Islet precursor cell (in vitro differentiated cells): ENCODE data around the gene FCRL4.
"Not testable (repeated sequence)": the region's sequence is repeated elsewhere in the genome, so short reads cannot be mapped to it uniquely, and the experiment has no call there.

Experiments
- DNase-seq: peaks from one replicate; pipeline ENCODE4 v3.0.0-alpha.2; 2018

Gene FCRL4

DNA sequence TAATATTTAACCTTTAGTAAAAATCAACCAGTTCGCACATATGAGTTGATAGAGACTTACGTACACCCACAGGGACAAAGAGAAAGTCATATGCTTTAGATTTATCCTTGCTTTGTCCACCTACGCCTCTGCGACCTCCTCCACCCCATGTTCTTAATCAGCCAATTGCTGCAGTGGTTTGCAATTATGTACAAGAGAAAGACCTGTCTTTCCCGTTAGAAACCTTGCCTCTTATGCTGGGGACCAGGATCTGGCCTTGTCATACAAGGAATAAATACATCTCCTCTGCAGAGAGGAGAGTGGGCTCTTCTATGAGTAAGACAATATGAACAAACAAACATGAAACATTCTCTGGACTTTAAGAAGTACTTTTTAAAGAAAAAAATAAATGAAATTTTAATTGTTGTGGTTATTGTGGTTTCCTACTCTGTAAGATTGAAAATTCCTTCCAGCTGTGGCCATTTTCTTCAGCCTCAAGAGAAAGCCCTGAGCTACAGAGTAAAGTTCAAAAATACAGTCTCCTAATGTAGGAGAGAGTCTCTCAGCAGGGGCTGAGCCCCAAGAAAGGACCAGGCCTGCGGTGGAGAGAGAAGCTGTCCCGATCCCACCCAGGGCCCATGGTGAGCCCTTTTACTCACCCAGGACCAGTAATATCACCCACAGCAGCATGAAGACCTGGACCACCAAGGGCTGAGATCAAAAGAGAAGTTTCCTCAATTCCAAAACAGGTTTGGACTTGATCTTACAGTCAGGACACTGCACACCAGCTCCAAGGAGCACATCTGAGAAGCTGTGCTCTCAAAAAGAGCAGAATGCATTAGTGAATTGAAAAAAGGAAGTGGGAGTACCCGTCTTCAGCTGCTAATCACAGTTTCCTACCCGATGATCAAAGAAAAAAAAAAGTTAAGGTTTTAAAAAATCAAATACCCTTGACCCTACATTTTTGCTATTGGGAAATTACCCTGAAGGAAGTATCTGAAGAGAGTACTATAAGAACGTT lies 45.9 kb downstream of the FCRL4 start, which contains the start of gene FCRL5:
Gene FCRL5 (minus strand): TSS at position 822 of the 1,000 bp plus-strand sequence. CDS start 153 bp downstream, at position 669.
- DNase-seq: no peak

DNA sequence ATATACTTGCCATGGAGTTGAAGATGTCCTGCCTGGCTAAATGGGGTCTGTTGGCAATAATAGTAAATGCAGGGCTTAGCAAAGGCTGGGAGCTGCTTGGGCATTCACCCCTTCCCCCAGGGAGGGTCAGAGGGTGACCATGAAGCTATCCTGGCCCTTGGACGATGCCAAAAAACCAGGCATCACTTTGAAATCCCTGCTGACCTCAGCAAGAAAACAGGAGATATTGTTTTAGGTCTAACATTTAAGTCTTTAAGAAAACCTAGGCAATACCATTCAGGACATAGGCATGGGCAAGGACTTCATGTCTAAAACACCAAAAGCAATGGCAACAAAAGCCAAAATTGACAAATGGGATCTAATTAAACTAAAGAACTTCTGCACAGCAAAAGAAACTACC lies 49.8 kb downstream of the FCRL4 start:
- DNase-seq: not testable (repeated sequence)

DNA sequence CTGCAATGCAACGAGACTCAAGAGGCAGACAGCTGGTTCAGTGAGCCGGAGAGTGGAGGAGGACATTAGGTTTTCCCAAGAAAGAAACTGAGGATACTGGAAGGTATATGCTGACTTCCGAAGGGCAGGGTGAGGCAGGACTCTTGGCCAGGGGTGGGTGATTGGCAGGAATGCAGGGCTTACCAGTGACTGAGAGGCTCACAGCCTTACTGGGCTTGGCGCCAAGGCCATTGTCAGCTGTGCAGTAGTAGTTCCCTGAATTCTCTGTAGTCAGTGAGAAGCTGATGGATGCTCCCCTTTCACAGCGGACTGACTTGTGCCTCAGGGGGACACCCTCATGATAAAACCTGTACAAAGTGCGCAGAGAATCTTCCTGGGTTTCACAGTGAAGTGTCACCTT lies 55.2 kb downstream of the FCRL4 start:
- DNase-seq: no peak

DNA sequence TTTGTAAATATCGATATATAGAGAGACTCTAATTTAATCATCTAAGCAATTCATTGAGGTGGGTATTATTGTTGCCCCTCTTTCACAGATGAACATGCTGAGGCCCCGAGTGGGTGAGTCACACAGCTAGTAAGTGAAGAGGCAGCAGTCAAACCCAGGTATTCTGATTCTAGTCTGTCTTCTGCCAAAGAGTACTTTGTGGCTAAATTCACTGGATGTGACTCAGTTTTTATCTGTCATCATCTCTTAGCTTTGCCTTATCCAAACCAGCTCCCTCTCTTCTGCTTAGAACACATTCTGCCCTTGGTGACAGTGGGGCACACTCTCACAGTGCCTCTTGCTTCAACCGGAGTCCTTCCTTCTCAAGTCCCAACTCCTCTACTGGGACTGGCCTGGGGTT lies 57.0 kb downstream of the FCRL4 start:
- no peak for DNase-seq

DNA sequence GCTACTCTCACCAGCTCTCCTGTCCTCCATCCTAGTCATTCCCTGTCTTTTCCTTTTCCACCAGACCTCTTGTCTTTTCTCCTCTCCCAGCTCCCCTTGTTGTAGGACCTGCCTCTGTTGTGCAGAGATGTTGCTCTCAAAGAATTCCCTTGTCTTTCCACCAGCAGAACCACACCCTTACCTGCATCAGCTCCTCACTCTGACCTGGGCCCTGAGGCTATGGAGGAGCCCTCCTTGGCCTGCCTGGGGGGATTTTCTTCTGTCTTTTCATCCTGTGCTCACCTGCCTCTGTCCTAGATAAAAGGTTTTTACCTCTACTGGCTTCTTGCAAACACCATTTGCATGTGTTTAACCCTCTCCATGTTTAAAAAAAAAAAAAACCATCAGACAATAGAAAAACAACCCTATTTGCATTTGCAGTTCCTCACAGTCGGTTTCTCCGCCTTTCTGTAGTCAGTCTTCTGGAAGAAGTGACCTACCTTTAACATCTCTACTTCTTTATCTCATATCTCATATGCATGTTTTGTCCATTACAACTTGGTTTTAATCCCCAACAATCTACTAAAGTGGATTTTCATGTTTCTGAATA lies 57.6 kb downstream of the FCRL4 start:
- no peak for DNase-seq

DNA sequence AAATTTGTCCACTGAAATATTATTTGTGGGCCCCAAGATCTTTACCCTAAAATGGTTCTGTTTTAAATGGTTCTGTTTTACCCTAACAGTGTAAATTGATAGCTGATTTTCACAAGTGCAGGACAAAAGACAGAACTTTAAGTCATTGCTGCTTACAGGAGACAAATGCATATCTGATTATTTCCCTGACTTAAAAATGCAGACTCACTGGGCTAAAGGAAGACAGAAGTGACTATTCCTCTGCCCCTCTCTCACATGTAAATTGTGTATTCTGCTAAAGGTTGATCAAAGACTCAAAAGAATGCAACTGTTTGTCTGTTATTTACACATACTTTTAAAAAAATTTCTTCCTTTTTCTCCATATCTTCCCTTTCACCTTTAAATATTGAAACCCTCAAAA lies 58.3 kb downstream of the FCRL4 start:
- DNase-seq: no peak

DNA sequence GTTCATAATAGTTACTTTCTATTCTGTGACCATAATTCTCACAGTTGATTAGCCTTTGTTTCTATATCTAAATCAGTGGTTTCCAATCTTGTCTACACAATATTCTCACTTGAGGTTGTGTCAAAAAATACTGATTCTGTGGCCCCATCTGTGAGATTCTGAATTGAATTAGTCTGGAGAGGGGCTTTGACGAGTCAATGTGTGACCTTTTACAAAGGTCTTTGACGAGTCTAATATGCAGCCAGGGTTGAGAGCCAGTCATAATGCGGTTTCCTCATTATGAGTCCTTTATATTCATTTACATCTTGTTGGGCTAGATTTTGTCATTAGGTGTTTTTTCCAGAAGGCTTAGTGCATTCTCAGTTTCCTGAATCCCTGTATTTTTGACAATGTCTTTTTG lies 65.3 kb downstream of the FCRL4 start:
- no peak for DNase-seq

DNA sequence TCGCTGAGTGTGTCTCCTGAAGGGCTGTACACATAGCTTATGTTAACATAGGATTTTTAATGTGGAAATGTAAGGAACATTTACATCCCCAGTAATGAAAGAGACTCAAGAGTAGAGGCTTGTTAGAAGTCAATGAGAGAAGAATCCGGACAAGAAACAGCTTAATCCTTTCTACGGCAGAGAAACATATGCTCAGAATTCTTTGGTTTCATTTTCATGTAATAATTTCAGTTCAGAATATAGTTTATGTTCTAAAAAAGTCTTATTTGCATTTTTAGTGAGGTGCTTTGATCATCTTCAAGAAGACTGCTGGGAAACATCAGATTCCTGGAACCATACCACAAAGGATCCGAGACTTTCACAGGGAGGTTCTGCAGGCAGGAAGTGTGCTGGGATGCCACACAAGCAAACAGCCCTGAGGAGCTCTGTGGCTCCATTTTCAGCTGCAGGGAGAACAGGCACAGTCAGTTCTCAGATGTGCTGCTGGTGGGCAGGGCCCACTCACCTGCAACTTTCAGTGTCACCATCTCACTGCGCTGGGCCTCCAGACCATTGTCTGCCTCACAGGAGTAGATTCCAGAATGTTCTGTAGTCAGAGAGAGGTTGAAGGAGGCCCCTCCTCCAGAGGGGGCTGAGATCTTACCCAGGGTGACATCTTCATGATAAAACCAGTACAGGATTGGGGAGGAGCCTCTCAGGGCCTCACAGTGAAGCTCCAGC lies 74.0 kb downstream of the FCRL4 start:
- DNase-seq: no peak
